ENCODE results near the gene ALS2CL.
"Not testable (repeated sequence)": the region's sequence is repeated elsewhere in the genome, so short reads cannot be mapped to it uniquely, and the experiment has no call there.

ALS2CL gene, protein sequence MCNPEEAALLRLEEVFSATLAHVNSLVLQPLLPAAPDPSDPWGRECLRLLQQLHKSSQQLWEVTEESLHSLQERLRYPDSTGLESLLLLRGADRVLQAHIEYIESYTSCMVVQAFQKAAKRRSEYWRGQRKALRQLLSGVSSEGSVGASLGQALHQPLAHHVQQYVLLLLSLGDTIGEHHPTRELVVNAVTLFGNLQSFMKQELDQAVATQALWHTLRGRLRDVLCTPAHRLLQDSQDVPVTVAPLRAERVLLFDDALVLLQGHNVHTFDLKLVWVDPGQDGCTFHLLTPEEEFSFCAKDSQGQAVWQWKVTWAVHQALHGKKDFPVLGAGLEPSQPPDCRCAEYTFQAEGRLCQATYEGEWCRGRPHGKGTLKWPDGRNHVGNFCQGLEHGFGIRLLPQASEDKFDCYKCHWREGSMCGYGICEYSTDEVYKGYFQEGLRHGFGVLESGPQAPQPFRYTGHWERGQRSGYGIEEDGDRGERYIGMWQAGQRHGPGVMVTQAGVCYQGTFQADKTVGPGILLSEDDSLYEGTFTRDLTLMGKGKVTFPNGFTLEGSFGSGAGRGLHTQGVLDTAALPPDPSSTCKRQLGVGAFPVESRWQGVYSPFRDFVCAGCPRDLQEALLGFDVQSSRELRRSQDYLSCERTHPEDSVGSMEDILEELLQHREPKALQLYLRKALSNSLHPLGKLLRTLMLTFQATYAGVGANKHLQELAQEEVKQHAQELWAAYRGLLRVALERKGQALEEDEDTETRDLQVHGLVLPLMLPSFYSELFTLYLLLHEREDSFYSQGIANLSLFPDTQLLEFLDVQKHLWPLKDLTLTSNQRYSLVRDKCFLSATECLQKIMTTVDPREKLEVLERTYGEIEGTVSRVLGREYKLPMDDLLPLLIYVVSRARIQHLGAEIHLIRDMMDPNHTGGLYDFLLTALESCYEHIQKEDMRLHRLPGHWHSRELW

DNA sequence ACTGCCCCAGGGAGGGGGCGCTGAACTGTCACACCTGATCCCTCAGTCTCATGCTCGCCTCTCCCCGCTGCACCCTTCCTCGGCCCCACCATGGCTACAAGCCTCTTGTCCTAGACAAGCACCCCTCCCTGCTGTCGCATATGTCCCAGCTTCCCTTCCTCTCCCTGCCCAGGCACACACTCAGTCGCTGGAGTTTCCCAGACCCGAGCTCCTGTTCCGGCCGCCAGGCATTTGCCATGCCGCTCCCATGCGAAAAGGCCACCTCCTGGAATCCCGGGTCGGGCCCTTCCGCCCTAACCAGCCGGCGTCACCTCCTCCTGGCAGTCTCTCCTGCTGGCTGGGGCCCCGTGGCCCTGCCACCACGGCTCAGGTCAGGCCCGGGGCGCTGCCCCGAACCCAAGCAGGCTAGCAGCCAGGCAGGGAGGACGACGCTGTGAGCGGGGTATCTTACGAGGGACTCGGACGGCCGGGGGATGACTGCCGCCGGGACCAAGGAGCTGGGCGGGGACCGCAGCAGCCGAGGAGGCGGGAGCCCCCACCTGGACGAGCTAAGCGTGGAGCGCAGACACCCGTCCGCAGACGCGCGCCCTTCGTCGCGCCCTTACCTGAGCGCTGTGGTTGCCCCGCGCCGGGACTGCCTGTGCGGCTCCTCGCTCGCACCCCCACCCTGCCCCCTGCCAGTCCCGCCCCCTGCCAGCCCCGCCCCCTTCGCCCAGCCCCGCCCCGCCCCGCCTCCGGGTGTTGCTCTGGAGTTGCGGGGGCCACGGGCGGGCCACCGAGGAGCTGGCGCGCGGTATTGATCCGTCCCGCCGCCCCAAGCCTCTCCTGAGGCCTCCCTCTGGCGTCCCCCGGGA is at the start of gene ALS2CL:
Gene ALS2CL (minus strand): TSS at position 642 of the 854 bp plus-strand sequence. CDS start 4,239 bp downstream, outside the sequence.
- H3K4me3 ChIP-seq (ENCODE audit: low read depth, low read length) = peak within 1 kb of the TSS; percentile 50

DNA sequence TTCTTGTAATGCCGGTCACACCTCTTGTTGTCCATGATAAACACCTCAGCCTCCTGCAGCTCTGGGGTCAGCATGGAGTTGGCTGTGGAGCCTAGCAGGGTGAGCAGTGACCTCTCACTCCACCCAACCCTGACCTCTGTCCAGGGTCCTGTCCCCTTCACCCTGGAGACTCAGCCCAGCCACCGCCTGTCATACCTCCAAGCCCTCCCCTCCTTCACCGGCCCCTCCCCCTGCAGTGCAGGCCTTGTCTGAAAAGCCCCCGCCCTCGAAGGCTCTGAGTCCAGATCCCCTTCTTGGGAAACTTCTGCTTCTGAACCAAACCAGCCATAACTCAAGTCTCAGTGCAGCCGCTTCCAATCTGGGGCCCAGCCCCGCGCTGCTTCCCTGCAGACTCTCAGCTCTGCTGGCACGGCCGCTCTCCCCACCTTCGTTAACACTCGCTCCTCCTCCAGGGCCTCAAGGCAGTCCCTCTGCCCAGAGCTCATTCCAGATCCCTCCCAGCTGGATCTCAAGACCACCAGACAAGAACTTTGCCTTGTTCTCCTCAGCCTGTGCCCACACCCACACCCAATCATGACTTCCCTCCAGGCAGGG is 49.6 kb upstream of the ALS2CL start:
- no peak overlapping the region for H3K4me3 ChIP-seq (ENCODE audit: low read depth, low read length)

DNA sequence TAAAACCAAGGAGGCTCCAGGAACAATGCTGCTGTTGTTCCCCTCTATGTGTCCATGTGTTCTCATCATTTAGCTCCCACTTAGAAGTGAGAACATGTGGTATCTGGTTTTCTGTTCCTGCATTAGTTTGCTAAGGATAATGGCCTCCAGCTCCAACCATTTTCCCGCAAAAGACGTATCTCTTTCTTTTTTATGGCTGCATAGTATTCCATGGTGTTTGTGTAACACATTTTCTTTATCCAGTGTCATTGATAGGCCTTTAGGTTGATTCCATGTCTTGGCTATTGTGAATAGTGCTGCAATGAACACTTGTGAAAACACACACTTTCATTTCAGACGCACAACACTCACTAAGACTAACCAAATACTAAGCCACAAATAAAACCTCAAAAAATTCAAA is 46.1 kb upstream of the ALS2CL start:
- H3K4me3 ChIP-seq (ENCODE audit: low read depth, low read length) = not testable (repeated sequence)

DNA sequence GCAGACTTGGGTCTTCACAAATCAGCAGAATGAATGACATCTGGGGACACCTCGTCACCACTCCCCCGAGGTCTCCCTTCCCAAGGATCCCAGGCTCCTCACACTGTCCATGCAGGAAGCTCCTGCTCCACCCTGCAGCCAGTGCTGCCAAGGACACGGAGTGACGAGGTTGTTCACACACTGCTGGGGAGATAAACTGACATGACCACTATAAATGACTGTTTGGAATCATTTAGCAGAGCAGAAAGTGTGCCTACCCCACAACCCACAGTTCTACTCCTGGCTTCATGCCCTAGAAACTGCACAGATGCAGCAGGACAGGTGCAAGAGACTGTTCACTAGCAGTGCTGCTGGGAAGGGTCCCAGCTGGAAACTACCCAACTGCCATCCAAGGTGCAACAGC is 43.9 kb upstream of the ALS2CL start:
- H3K4me3 ChIP-seq (ENCODE audit: low read depth, low read length) = no peak overlapping the region

DNA sequence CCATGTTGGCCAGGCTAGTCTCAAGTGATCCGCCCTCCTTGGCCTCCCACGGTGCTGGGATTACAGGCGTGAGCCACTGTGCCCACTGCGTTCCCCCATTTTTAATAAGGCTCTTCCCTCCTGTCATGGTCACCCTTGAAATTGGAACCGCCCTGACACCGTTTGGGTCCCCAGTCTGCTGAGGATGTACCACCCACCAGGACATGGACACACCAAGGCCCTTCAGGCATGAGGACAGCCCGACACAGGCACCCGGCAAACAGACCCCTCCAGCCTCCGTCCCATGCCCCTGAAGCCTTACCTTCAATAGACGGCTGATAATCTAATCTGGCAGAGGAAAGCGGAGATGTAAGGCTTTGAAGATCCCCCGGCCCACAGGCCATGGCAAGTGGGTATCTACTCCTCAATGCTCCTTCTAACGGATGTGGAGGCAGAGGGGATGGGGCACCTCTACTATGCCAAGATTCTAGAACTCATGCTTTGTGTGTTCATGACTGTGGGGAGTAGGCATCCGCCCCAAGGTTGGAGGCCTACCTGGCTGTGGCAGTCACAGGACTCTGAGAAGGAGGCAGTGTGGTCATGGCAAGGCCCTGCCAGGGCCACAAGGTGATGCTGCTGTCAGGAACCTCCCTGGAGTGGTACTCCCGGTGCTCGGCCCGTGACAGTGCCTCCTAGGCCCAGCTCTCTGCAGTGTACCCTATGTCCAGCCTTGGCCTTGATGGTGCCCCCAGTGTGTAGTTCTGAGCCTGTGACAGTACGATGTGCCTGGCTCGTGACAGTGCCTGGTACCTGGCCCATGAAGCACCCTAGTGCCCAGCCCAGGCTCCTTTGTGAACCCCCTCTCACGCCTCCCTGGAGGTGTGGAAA is 42.8 kb upstream of the ALS2CL start:
- H3K4me3 ChIP-seq (ENCODE audit: low read depth, low read length) = no peak overlapping the region

DNA sequence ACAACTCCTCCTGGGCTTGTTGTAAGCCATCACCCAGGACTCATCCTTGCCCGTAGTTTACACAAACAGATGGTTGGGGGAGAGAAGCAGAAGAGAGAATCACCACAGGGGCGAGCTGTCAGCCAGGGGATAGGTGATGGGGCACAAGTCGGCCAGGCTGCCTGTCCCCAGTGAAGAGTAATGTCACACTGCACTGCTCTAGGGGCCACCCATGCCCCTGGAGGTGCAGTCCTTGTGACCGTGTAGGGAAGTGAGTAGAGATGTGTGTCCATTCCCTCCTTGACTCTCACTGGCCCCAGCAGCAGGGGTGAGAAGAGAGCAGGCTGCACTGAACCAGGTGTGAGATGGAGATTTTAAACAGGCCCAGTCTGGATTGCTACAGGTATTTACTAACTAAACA is 41.3 kb upstream of the ALS2CL start:
- no peak overlapping the region for H3K4me3 ChIP-seq (ENCODE audit: low read depth, low read length)

DNA sequence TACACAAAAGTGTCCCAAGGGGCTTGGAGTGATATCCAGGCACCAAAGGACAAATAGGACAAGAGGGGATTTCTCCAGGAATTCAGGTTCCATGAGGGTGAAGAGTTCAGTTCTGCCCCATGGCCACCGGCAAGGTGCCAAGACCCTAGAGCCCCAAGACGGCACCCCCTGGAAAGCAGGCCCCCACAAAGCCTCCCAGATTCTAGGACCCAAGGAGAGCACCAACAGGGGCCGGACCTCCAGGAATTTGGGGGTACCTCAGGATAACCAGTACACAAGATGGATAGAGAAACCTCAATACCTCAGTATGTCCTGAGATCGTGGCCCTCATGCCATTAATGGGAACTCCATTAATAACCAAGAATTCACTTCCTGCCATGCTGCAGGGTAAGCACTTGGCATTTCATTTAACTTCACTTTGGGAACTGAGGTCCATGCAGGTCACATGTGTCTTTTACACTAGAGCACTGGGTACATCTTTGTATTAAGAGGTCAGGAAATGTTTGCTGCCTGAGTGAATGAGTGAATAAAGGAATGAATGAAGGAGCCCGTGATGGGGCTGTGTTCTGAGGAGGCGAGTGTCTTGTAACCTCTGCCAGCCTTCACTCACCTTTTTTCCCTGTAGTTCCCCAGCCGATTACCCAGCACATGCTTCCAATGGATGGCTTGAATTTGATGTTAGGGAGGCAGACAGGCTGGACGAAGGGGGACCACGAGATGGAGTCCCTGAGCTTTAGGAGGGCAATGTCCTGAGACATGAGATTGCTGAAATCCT is 39.7 kb upstream of the ALS2CL start:
- H3K4me3 ChIP-seq (ENCODE audit: low read depth, low read length) = no peak overlapping the region

DNA sequence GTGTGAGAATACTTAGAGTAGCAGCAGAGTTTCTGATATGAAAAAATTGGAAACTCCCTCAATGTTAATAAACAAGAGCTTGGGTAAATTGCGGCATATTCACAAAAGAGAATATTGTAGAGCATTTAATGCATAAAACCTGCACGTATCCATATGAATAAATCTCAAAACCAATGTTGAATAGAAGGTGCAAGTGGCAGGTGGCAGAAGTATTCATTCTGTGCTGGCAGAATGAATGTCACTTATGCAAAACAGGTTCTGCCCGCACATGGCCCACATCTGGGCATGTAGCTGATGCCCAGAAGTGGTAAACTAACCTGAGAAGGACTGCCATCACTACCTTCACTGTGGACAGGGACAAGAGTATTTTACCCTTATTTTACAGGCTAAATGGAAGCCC is 38.3 kb upstream of the ALS2CL start:
- H3K4me3 ChIP-seq (ENCODE audit: low read depth, low read length) = no peak overlapping the region

DNA sequence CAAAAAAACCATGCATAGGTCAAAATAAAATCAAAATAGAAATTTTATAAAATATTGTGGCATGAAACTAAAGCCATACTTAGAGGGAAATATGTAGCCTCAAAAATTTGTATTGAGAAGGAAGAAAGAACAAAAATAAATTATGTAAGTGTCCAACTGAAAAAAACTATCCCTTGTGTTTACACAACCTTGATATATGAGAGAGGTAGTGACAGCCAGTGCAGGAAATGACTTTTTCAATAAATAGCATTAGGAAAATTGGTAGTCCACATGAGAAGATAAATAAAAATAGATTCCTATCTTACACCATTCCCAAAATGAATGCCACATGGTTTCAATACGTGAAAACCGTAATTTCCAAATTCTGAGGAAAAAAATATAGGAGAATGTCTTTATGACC is 37.3 kb upstream of the ALS2CL start:
- no peak overlapping the region for H3K4me3 ChIP-seq (ENCODE audit: low read depth, low read length)

DNA sequence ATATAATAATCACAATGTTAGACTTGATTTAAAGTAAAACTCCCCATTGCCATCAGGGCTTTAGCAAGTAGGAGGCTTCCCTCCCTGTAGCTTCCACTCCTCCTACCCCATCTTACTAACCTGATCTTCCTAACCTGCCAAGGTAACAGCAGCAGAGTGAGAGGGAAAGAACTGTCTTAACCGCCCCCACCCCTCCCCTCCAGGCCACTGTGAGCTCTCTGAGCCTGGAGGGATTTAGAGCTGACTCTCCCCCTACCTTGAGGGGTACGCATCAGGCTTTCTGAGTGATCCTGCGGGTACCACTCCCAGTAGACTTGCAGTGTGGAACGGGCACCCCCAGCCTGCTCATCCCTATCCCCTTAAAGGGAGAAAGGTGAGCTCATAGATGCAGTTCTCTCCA is 35.6 kb upstream of the ALS2CL start:
- no peak overlapping the region for H3K4me3 ChIP-seq (ENCODE audit: low read depth, low read length)

DNA sequence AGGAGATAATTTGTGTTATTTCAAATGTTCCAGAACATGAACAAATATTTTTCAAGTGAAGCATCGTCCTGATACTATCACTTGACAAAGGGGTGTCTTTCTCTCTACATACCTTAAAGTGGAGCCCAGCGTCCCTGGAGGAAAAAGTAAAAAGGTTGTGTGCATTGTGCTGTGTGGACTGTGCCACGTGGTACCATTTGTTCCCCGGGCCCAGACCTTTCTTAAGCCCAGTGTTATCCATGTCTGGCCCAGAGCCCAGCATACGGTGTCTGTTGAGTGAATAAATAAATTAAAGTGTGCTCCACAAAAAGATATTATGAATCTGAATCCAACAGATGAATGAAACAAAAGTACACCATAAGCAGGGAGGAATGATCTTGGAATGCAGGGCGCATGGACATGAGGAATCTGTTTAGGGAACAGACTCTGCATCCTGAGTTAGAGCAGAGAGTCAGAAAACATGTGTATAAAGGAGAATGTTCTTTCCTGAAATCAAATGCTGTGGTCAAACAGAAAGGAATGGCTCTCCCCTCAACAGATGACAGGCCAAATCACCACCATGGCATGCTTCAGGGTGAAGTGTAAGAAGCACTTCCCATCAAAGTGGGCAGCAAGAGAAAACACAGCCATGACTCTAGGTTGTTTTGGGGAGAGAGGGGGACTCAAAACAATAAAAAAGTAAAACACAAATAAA is 32.3 kb upstream of the ALS2CL start:
- no peak overlapping the region for H3K4me3 ChIP-seq (ENCODE audit: low read depth, low read length)

DNA sequence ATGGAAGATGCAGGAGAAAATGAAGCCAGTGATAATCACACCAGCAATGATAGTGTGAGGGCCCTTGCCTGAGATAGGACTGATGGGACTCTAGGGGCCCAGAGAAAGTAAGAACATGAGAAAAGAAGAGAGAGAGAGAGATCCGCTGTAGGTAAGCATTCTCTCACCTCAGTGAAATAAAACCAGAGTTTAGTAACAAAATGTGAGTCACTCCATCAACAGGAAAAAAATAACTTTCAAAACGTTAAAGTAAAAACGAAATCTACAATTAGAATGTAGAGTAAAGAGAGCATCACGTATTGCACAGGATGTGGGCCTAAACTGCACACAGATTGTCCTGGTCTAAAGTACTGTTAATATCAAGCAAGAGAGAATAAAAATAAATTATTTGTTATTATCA is 30.9 kb upstream of the ALS2CL start:
- H3K4me3 ChIP-seq (ENCODE audit: low read depth, low read length) = no peak overlapping the region

DNA sequence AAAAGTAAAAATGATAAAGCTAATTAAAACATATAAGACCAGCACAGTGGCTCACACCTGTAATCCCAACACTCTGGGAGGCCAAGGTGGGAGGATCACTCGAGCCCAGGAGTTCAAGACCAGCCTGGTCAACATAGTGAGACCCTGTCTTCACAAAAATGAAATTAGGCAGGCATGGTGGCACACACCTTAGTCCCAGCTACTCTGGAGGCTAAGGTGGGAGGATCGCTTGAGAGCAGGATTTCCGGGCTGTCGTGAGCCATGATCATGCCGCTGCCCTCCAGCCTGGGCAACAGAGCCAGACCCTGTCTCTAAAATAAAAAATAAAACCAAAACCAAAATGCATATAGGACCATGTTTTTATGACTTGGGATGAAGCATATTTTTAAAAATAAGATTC is 29.0 kb upstream of the ALS2CL start:
- H3K4me3 ChIP-seq (ENCODE audit: low read depth, low read length) = no peak overlapping the region

DNA sequence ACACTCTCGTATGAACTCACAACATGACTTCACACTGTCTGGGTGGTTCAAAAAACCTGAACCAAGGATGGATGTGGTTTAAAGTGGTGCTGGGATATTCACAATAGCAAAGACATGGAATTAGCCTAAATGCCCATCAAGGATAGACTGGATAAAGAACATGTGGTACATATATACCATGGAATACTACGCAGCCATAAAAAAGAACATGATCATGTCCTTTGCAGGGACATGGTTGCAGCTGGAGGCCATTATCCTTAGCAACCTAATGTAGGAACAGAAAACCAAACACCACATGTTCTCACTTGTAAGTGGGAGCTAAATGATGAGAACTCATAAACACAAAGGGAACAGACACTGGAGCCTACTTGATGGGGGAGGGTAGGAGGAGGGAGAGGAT is 27.5 kb upstream of the ALS2CL start:
- H3K4me3 ChIP-seq (ENCODE audit: low read depth, low read length) = no peak overlapping the region

DNA sequence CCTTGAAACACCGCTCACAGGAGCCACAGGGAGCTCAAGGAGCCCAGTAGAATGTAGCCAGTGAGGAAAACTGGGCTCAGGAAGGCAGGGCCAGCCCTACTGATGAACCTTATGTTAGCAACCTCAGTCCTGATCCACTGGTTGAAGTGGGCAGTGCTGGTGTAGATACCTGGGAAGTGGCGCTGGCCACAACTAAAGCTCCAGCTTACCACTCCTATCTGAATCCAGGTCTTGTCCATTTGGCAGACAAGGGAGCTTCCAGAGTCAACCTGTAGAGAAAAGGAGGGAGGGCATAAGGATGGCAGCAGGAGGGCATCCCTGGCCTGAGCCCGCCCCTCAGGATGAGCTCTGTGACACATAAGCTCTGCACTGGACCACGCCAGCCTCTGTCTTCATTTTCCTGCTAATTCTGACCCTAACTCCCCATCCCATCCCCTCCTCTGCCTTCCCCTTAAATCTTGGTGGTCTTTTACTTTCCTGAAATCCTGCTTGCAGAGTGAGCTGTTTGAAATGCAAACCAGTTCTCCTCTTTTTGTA is 26.3 kb upstream of the ALS2CL start:
- H3K4me3 ChIP-seq (ENCODE audit: low read depth, low read length) = no peak overlapping the region

DNA sequence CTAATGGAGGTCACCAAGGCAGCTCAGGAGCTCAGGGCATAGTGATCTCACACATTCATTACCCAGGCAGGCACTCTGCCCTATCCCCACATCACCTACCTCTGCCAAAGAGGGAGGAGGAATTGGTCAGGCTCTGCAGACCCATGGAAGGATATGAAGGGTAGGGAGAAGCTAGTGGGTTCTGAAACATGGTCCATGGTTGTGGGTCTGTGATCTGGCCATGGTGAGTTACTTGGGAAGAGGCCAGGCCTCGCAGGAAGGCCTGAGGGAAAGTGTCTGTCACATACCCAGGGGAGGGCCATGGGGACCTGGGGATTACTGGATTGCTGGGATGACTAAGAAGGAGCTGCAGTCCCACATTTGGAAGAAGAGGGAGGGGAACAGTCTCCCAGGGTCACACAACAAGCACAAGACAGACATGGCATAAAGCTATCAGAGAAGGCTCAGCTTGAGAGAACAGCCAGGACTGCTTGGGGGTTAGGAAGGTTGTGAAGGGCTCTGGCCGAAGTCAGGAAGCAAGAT is 25.6 kb upstream of the ALS2CL start:
- no peak overlapping the region for H3K4me3 ChIP-seq (ENCODE audit: low read depth, low read length)

DNA sequence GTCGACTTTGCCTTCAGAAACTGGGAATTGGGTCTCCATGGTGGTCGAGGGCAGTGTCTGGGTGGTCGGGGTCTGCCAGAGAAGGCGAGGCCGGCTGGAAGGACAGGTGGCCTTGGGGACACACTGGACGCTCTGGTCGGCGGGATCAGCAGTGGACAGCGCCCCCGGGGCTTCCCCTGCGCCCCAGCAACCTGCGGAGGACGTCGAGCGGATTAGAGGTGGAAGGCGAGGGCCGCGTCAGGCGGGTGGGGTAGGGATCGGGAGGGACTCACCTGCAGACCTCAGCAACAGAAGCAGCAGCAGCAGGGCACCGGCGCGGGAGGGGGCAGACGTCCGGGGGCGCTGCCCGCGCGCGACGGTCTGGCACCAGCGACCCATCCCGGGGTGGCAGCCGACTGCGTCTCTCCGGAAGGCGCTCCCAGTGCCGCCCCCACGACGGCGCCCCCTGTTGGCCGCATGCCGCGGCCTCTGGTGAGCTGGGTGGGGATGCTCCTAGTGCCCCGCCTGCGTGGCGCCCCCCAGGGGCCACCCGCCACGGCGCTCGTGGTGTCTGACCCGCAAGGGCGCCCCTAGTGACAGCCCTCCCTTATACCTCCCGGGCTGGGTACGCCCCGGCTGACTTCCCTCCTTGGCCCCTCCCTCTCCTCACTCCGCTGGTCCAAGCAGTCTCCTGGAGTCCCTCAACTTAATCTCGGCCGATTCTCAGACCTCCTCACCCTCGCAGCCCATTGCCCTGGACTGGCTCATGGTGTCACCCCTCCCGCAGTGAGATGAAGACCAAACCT is 24.2 kb upstream of the ALS2CL start, which contains the start of gene PRSS50:
Gene PRSS50 (minus strand): TSS at position 423 of the 785 bp plus-strand sequence. CDS start 45 bp downstream, at position 378.
- no peak within 1 kb of the TSS for H3K4me3 ChIP-seq (ENCODE audit: low read depth, low read length)
